Bone marrow (tissue), 2 donors: ENCODE data around the gene BANP.

Experiments
- DNase-seq, 2 donors: peaks; one replicate each; lab custom pipeline; 2025; lab: John Stamatoyannopoulos, UW

BANP gene

GRCh38 chr16:87949071-87949744 lies 2.0 kb upstream of the BANP start:
- DNase-seq: no peak

DNA sequence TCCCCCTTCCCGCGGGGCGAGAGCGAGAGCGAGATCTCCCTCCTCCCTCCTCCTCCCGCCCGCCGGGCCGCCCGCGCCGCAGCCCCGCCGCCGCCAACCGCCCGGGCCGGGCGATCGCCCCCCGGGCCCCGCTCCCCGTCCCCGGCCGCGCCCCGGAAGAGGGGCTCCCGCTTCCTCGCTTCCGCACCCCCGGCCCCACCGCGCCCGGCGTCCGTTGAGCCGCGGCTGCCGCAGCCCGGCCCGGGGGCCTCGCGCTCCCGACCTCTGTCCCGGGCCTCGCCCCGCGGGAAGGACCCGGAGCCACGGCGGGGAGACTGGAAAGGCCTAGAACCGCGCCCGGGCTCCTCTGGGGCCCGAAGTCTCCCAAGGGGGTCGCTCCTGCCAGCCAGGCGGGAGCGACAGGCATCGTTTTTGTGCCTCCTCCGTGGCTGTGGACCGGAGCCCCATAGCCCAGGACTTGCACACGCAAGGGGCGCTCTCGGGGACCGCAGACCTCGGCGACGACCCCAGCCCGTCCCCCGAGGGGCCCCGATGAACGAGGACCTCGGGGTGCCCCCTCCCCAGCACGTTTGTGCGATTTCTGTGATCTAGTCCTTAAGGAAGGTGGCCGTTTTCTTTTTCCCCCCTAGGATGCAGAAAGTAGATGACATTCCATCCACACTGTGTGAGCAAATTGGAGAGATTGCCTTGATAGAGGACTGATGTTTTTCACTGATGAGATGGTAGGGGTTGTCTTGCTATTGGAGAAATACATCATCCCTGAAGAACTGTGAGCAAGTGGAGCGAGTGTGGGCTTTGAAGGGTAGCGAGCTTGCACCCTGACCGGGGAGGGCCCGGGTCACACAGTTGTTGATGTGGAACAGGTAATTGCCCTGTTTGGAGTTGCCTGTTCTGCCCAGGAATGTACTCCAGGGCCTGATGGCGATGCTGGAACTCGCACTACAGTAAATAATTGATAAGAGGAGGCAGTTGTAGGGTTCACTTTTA lies 611 bp downstream of the BANP start:
- DNase-seq: peak in 1 of 2 donors; percentile 61

- no peak for DNase-seq
These were observed 1.5 kb downstream of the BANP start for GRCh38 chr16:87952751-87953150.

GRCh38 chr16:87953308-87954215 lies 2.3 kb downstream of the BANP start:
- DNase-seq: peak; percentile 14 to 45

DNA sequence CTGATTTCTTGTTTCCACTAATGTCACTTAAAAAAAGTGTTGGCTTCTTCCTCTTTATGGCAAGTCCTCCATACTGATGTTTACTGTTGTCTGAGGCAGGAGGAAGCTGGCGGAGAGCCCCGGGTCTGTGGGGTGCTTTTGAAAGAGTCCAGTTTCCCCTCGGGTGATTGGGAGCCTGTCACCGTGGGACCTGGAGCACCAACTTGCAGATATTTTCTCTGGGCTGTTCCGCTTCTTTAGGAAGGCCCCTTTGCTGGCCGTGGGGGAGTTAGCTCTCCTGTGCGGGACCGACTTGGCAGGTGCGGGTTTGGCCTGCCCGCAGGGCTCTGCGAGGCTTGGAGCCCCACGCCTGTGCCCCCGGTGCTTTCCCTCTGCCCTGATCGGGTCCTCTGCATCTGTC lies 3.1 kb downstream of the BANP start:
- DNase-seq: peak in 1 of 2 donors; percentile 32

- DNase-seq: no peak
These were observed 3.6 kb downstream of the BANP start for GRCh38 chr16:87954826-87955225.

GRCh38 chr16:87955302-87956097 lies 4.3 kb downstream of the BANP start:
- peak in 1 of 2 donors; percentile 27 for DNase-seq

DNA sequence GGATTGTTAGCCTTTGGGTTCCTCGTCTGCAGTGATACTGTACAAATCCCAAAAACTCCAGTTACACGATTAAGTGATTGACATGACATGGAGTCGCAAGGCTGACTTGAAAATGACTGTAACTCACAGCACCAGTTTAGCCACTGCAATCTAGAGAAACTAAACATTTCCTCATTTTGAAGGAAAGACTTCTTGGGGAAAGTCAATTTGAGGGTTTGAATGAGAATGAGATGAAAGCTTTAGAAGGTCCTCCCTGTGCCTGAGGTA lies 4.8 kb downstream of the BANP start:
- DNase-seq: no peak

GRCh38 chr16:87956365-87957231 lies 5.4 kb downstream of the BANP start:
- peak; percentile 43 to 84 for DNase-seq

GRCh38 chr16:87957296-87958094 lies 6.3 kb downstream of the BANP start:
- no peak for DNase-seq

DNA sequence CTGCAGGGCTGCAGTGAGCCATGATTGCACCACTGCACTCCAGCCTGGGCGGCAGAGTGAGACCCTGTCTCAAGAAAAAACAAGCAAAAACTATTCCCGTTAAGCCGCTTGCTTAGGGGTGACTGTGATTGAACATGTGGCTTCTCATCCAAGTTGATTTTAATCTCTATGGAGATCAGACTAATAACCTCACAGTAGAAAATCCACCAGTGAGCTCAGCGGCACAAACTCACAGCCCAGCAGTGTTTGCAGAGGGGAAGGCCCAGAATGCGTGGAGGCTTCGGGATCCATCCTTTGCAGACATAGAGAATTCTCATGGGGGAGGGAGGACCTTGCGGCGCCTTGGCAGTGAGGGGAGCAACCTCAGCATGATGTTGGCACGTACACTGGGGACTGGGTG lies 7.4 kb downstream of the BANP start:
- DNase-seq: no peak

- DNase-seq: peak; percentile 12 to 48
These were observed 8.3 kb downstream of the BANP start for GRCh38 chr16:87959391-87959990.

DNA sequence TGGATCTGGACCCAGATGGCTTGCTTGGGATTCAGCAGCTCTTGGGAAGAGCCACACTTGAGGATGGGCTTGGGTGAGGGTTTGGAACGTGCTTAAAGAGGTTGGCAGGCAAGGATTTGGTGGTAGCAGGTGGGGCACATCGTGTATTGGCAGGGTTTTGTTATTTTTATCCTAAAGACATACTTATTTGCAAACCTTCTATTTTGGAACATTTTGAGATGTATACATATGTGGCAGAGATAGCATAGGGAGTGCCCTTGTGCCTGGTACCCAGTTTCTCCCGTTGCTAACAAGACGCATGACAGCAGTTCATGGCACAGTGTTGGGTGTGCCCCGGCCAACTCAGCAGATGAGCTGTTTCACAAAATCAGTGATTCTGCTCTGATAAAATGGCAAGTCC lies 9.1 kb downstream of the BANP start:
- no peak for DNase-seq

DNA sequence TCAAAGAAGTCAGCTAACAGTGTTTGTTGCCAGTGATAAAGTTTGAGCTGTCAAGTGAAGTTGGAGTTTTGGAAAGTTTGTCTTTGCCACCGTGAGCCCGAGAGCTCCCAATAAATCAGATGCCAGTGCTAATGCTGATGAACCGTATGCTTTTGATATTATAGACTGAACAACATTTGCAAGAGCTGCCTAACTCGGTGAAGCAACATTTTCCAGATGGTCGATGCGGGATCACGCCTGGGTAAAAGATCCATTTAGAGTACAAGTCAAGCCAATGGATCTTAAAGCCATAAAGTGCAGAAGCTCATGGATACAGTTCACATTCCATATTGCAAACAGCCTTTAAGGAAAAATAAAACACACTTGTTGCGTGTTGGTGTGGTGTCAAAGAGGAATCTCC lies 9.6 kb downstream of the BANP start:
- no peak for DNase-seq

- DNase-seq: no peak
These were observed 10.4 kb downstream of the BANP start for GRCh38 chr16:87961623-87962022.

GRCh38 chr16:87963400-87963799 lies 12.2 kb downstream of the BANP start:
- DNase-seq: peak; percentile 13 to 56

GRCh38 chr16:87964049-87964659 lies 12.9 kb downstream of the BANP start:
- no peak for DNase-seq

DNA sequence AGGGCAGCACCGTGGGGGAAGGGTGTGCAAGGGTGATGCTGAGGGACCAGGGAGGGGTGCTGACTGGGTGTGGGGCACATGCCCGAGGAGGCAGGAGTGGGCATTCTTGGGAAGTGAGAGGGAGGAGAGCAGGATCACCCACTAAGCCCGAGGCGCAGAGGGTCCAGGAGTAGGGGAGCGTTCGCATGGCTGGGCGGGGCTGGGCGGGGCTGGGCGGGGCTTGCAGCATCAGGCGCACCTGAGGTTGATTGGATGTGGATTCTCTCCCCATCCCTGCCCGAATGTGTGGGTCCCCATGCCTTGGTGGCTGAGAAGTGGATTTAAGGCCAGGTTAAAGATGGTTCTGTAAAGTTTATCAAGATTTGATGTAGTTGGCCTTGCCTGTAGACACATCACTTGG lies 14.2 kb downstream of the BANP start:
- DNase-seq: no peak
